Fibroblast of skin of back (primary cell): ENCODE data around the gene CIC.

Experiments used
- DNase-seq: peaks from one replicate; pipeline ENCODE4 v3.0.0-alpha.2; 2013

Gene CIC

DNA sequence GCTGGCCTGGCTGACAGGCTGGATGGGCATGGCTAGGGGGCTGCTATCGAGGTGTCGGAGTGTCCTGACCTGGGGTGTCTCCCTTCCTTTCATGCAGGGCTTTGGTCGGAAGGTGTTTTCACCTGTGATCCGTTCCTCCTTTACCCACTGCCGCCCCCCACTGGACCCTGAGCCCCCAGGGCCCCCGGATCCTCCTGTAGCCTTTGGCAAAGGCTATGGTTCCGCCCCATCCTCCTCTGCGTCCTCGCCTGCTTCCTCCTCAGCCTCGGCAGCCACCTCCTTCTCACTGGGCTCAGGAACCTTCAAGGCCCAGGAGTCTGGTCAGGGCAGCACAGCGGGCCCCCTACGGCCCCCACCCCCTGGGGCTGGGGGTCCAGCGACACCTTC is 21.1 kb downstream of the CIC start:
- DNase-seq = no peak

DNA sequence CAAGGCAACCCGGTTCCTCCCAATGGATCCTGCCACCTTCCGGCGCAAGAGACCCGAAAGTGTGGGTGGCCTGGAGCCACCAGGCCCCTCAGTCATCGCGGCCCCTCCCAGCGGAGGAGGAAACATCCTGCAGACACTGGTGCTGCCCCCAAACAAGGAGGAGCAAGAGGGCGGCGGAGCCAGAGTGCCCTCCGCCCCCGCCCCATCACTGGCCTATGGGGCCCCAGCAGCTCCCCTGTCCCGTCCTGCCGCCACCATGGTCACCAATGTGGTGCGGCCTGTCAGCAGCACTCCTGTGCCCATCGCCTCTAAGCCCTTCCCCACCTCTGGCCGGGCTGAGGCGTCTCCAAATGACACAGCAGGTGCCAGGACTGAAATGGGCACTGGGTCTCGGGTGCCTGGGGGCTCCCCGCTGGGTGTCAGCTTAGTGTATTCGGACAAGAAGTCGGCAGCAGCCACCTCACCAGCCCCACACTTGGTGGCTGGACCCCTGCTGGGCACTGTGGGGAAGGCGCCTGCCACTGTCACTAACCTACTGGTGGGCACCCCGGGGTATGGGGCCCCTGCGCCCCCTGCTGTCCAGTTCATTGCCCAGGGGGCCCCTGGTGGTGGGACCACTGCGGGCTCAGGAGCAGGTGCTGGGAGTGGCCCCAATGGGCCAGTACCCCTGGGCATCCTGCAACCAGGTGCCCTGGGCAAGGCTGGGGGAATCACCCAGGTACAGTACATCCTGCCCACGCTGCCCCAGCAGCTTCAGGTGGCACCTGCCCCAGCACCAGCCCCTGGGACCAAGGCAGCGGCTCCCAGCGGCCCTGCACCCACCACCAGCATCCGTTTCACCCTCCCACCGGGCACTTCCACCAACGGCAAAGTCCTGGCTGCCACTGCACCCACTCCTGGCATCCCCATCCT is 21.7 kb downstream of the CIC start:
- peak; percentile 43 for DNase-seq

DNA sequence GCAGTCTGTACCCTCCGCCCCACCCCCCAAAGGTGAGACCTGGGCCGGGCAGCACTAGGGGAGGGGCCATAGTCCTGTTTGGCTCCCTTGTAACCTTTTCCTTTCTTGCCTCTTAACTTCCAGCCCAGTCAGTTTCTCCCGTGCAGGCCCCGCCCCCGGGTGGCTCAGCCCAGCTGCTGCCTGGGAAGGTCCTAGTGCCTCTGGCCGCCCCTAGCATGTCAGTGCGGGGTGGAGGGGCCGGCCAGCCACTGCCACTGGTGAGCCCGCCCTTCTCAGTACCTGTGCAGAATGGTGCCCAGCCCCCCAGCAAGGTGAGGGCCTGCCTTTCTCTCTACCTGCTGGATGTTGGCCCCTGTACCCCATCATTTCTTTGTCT is 22.4 kb downstream of the CIC start:
- no peak for DNase-seq

DNA sequence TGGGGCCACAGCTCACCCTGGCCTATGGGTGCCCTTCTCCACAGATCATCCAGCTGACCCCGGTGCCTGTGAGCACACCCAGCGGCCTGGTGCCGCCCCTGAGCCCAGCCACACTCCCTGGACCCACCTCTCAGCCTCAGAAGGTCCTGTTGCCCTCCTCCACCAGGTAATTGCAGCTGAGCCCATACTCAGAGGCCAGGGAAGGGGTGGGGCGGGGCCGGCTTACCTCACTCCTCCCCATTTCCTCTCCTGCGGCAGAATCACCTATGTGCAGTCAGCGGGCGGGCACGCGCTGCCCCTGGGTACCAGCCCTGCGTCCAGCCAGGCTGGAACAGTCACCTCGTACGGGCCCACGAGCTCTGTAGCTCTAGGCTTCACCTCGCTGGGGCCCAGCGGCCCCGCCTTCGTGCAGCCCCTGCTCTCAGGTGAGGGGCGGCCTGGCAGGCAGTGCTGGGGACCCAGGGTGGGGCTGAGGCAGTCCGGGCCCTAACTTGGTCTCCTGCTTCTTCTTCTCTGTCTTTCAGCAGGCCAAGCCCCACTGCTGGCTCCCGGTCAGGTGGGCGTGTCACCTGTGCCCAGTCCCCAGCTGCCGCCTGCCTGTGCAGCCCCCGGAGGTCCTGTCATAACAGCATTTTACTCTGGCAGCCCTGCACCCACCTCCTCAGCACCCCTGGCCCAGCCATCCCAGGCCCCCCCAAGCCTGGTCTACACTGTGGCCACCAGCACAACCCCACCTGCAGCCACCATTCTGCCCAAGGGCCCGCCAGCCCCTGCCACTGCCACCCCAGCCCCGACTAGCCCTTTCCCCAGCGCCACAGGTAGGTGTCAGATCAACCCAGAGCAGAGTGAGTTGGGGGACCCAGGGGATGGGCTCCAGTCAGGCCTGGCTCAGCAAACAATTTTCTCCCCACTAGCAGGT is 23.2 kb downstream of the CIC start:
- DNase-seq = no peak

DNA sequence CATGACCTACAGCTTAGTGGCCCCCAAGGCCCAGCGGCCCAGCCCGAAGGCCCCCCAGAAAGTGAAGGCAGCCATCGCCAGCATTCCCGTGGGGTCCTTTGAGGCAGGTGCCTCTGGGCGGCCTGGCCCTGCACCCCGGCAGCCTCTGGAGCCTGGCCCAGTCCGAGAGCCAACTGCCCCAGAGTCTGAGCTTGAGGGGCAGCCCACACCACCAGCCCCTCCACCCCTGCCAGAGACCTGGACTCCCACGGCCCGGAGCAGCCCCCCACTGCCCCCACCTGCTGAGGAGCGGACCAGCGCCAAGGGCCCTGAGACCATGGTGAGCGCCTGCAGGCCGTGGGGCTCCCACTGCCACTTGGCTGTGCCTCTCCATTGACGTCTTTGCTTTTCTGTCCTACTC is 23.9 kb downstream of the CIC start:
- DNase-seq = no peak

DNA sequence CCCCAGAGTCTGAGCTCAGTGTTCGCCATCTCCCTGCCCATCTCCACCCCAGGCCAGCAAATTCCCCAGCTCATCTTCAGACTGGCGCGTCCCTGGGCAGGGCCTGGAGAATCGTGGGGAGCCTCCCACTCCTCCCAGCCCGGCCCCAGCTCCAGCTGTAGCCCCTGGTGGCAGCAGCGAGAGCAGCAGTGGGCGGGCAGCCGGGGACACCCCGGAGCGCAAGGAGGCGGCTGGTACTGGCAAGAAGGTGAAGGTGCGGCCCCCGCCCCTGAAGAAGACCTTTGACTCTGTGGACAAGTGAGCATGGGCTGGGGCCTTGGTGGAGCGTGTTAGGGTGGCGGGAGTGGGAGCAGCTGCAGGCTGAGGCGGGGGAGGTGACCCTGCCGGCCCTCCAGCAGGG is 24.5 kb downstream of the CIC start:
- no peak for DNase-seq

DNA sequence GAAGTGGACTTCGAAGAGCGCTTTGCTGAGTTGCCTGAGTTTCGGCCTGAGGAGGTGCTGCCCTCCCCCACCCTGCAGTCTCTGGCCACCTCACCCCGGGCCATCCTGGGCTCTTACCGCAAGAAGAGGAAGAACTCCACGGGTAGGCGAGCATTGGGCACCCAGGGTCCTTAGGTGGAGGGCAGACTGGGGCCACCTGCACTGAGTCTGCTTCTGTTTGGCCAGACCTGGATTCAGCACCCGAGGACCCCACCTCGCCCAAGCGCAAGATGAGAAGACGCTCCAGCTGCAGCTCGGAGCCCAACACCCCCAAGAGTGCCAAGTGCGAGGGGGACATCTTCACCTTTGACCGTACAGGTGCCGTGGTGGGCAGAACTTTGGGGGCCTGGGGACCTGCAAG is 24.9 kb downstream of the CIC start:
- DNase-seq = no peak

DNA sequence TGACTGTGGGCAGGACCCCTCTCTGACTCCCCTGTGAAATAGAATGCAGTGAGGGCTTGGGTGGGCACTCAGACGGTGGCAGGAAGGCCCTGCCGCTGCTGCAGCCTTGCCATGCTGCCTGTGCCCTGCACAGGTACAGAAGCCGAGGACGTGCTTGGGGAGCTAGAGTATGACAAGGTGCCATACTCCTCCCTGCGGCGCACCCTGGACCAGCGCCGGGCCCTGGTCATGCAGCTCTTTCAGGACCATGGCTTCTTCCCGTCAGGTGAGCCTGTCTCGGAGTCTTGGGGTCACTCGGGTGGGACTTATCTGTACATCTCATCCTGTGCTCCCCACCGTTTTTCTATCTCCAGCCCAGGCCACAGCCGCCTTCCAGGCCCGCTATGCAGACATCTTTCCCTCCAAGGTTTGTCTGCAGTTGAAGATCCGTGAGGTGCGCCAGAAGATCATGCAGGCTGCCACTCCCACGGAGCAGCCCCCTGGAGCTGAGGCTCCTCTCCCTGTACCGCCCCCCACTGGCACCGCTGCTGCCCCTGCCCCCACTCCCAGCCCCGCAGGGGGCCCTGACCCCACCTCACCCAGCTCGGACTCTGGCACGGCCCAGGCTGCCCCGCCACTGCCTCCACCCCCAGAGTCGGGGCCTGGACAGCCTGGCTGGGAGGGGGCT is 25.6 kb downstream of the CIC start:
- DNase-seq = no peak

DNA sequence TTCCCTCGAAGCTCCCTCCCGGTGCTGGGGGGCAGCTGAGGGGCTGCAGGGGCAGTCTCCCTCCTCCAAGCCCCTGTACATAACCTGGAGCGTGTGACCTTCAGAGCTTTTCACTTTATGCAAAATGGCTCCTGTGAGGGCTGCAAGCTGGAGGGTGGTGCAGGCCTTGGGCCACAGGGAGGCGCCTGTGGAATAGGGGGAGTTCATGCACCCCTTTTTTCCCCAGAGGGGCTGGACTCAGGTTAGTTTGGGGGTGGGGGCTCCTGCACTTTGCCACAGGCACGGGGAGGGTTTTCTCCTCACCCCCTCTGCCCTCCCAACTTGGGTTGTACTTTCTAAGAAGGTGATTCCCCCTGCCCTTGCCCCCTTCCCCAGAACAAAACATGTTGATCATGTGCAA is 26.3 kb downstream of the CIC start:
- DNase-seq = no peak

DNA sequence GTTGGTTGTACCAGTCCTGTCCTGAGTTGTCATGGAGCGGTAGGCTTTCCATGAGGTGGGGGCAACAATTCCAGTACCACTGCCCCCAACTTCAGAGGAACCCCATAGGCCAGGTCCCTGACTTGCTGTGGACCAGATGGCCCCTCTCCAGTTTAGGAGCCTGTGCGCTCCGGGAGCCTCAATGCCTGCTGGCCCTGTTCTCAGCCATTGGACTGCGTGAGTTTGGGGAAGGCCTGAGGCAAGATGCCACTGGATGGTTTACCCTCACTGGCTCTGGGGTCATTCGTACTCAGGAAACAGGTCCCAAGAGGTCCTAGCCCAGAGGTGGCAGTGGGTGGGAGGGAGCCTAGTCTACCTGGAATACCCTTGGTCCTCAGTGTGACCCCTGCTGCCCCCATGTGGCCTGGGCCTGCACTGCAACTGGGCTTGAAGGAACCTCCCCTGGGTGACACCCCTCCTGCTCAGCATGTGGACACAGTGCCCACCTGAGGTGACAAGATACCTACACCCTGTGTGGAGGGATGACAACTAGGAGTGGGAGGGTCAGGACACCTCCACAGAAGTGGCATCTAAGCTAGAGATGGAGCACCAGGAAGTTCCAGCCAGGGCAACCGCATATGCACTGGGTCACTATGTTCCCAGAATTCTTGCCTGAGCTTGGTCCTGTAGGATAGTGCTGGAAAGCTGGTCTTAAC is 26.9 kb downstream of the CIC start:
- peak; percentile 56 for DNase-seq

DNA sequence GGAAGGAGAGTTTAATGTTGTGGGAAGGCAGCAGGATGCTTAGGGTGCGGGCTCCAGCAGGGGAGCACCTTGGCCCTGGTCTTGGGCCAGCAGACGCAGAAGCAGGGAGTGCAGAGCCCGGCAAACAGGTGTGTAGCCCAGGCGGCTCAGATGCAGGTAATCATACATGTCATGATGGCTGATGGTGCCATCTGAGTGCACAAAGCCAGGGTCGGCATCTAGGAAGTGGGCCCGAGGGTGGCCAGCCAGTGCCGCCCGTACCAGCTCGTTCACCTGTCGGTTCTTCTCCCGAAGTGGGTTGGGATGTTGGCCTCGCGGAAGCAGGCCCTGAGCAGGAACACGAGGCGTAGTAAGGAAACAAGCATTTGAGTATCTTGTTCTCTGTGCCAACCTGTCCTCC is 28.0 kb downstream of the CIC start:
- DNase-seq = no peak

DNA sequence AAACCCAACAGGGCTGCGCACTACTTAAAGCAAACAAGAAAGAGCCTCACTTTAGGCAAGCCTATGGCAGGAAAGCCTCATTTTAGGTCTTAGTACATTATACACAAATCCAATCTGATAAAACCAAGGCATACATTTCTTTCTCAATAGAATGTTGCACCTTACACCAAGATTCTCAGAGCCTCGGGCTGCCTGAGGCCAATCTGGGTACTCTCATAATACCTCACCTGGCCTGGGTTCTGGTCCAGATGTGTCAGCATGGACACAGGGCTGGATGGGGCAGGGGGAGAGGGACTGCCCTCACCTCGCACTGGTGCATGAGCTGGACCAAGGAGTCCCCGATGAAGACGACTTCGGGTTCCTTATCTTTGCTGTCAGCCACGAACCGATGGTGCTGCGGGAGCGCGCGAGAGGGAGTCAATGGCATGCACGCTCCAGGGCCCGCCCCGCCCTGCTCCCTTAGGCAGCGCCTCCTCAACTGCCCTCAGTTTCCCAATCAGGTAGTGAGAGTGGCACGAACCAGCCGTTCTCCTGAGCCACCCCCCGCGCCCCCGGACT is 32.7 kb downstream of the CIC start, which contains the start of gene PRR19:
Gene PRR19, plus strand, starts transcription at position 487 of the 558 bp plus-strand sequence. CDS start 7,453 bp downstream, outside the sequence.
- DNase-seq = no peak

DNA sequence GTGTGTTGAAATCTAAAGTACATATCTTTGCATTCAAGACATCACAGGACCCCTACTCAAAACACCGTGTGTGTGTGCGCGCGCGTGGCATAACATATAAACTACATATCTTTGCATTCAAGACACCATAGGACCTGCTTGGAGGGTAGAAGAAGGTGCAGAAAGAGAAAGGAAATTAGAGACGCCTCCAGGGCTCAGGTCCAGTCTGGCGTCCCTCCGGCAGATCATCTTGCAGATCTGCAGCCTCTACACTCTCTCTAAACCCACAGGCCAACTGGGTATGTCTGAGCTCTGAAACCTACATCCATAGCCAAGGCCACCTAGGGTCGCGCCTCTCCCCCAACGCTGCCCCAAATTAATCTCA is 34.0 kb downstream of the CIC start:
- DNase-seq = no peak

DNA sequence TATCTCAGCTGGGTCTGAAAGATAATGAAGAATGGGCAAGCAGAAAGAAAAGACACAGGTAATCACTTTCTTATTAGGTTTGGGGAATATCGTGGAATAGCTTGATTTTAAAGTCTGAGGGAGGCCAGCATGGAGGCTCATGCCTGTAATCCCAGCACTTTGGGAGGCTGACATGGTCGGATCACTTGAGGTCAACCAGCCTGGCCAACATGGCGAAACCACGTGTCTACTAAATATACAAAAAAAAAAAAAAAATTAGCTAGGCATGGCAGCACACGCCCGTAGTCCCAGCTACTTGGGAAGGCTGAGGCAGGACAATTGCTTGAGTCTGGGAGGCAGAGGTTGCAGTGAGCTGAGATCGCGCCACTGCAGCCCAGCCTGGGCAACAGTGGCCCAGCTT is 34.8 kb downstream of the CIC start:
- no peak for DNase-seq

DNA sequence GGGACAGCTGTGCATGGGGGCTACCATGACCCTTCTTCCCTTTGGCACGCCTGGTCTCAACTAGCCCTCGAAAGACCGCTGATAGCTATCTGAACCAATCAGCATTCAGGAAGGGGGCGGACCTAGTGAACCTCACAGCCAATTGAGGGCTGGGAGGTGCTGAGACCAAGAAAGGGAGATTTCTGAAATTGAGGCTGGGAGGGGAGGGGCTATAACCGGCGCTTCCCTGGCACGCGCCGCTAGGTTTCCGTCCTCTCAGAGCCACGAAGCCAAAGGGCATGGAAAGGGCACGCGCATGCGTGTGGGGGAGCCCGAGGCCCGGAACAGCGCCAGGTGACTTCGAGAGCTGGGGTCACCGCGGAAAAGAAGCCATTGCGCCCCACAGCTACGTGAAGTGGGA is 37.6 kb downstream of the CIC start:
- no peak for DNase-seq

DNA sequence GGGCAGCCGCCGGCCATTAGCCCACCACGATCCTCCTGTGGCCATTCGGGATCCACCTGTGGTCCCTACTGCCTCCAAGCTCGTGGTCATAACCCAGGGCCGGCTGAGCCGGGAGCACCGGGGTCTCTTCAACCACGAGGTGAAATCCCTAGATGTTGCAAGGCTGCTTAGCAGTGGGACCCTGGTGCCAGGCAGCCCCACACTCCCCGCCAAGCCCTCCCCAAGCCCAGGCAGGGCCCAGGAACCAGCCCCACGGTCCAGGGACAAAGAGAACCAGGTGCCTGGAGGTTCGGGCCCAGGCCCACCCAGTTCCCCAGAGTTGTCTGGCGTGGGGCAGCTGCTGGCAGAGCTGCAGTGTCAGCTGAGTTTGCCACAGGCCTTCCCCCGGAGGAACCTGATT is 40.6 kb downstream of the CIC start:
- no peak for DNase-seq

DNA sequence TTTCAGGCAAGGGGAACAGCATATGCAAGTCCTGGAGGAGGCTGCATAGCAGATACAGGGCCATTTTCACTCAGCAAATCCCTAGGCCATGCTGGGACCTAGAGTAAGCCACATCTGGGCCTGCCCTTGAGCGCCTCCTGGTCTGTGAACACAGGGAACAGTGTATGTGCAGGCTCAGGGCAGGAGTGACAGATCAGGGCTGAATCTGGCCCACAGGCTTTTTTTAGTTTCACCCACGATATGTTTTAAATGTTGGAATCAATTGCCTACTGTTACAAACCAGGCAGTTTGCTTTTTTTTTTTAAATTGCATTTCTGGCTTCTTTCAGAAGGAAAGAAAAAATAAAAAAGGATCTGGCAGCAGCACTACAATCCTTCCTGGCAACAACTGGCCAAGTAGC is 42.6 kb downstream of the CIC start:
- no peak for DNase-seq

DNA sequence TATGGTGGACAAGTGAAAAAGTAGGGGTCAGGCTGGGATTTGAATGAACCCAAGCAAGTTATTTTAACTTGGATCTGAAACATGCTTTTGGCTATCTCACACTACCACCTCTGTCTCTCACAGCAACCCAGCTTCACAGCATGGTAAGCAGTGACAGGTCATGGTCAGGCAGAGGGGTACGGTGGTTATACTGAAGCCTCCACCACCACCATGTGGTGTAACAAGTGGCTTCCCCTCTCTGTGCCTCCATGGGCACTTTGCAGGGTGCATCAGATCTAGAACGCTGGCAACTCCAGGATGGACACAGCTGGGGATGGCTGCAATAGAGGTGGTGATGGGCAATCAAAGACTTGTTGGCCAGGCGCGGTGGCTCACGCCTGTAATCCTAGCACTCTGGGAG is 43.3 kb downstream of the CIC start:
- DNase-seq = no peak

DNA sequence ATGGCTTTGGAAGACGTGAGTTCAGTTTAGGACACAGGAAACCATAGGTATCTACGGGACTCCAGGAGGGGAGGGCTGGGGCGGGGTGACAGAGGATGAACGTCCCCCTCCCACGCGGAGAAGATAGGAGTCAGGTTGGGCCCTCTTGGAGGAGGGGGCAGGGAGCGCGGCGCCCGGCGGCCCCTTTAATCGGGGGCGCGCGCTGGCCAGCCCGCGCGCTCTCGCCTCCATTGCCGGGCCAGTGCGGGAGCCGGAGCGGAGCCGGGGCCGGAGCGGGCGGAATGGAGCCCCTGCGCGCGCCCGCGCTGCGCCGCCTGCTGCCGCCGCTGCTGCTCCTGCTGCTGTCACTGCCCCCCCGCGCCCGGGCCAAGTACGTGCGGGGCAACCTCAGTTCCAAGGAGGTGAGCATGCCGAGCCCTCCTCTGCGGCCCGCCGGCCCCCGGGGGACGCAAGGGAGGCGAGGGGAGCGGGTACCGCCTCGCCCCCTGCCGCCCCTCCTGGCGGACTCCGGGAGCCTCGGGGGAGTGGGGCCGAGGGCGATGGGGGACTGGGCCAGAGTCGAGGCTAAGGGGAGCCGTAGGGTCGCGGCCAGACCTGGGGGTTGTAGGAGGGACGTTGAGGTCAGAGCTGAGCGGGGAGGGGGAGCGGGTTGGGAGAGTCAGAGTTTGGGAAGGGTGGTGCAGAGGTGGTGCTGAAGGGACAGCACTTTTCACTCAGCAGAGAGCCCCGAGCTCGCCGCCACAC is 44.2 kb downstream of the CIC start, which contains the start of gene TMEM145:
Gene TMEM145, plus strand, starts transcription at position 214 of the 744 bp plus-strand sequence. Its CDS starts 68 bp downstream, at position 282.
- peak; percentile 58 for DNase-seq

DNA sequence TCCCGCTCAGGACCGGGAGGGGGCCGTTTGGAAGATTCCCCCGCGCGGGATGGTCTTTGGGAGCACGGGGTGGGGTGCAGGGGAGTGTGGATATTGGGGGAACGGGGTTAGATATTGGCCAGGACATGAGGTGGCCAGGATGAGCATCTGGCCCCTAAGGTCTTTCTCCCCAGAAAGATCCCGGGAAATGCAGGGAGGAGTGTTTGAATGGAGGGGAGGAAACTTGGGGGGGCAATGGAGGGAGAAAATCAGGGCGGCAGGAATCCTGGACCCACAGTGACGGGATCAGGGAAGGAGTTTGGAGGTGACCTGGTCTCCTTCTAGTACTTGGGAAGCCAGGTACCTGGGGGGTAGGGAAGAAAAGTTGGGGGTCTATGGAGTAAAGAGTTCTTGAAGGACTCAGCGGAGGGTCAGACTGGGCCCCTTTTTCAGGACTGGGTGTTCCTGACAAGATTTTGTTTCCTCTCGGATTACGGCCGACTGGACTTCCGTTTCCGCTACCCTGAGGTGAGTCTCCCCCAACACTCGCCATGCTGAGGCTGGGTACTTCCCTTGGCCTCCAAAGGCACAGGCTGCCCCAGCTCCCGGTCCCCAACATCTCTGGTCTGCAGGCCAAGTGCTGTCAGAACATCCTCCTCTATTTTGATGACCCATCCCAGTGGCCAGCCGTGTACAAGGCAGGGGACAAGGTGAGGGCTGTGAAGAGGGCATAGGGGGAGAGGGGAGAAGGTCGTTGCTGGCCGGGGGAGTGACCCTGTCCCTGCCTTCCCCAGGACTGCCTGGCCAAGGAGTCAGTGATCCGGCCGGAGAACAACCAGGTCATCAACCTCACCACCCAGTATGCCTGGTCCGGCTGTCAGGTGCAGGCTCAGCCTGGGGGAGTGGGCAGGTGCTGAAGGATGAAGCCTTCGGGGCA is 45.0 kb downstream of the CIC start:
- no peak for DNase-seq
